ENCODE data around the gene CHTF18. TPM values are rescaled to one million over a fixed set of nuclear protein-coding genes. Genes with fewer than 3 reads are reported as not detected.

The CHTF18 gene
- total RNA-seq, 1 donor from 2014 or later = 14.8 TPM

- Histone ChIP-seq H3K9me3 (ENCODE audit: insufficient read depth, low read depth, low read length) (peaks cover 4% of the 10 kb centered on the region), H3K4me2 (ENCODE audit: low read length) (no peak overlapping the region), H3K4me1 (ENCODE audit: insufficient read depth, low read length) (no peaks in the 10 kb centered on the region), H4K20me1 (ENCODE audit: insufficient read depth, low read length) (no peaks in the 10 kb centered on the region), H2AFZ (ENCODE audit: low read depth, low read length) (no peak overlapping the region), H3K27me3 (ENCODE audit: insufficient read depth, low read length) (peaks cover 32% of the 10 kb centered on the region), H3K9ac (ENCODE audit: low read length) (no peak overlapping the region), H3K4me3 (ENCODE audit: insufficient read depth, low read depth, low read length) (no peak overlapping the region), H3K36me3 (ENCODE audit: insufficient read depth, low read length) (no peaks in the 10 kb centered on the region), H3K27ac (ENCODE audit: low read depth, low read length) (no peak overlapping the region), H3K79me2 (ENCODE audit: insufficient read depth, low read length) (no peaks in the 10 kb centered on the region)
- H3K9me3 Mint-ChIP-seq (ENCODE audit: unreplicated experiment) = no peaks in the 10 kb centered on the region
- H3K4me1 Mint-ChIP-seq (ENCODE audit: low read depth, unreplicated experiment) = no peaks in the 10 kb centered on the region
- peaks cover 34% of the 10 kb centered on the region for H3K27me3 Mint-ChIP-seq (ENCODE audit: low read depth, unreplicated experiment)
- no peak overlapping the region for H3K27ac Mint-ChIP-seq (ENCODE audit: unreplicated experiment)
- no peak overlapping the region for H3K4me3 Mint-ChIP-seq (ENCODE audit: unreplicated experiment)
- FAIRE-seq (no peak), DNase-seq (ENCODE audit: low read depth) (no peak)
- peaks cover 3% of the 10 kb centered on the region for H3K36me3 Mint-ChIP-seq (ENCODE audit: low read depth, unreplicated experiment)
- no peak for TF ChIP-seq CTCF (IDR thresholded peaks at IDR 0.05; ENCODE audit: insufficient read depth, low read depth, low read length)
- no peak for TF ChIP-seq EZH2 (IDR thresholded peaks at IDR 0.05; ENCODE audit: insufficient read depth, low read length)
Observed at GRCh38 chr16:822909-823297, 34.5 kb downstream of the CHTF18 start.

GRCh38 chr16:824194-824593 is 35.8 kb downstream of the CHTF18 start:
- Histone ChIP-seq H3K9me3 (ENCODE audit: insufficient read depth, low read depth, low read length) (no peaks in the 10 kb centered on the region), H3K27me3 (ENCODE audit: insufficient read depth, low read length) (peaks cover 25% of the 10 kb centered on the region), H3K79me2 (ENCODE audit: insufficient read depth, low read length) (no peaks in the 10 kb centered on the region), H2AFZ (ENCODE audit: low read depth, low read length) (no peak overlapping the region), H3K9ac (ENCODE audit: low read length) (no peak overlapping the region), H3K4me2 (ENCODE audit: low read length) (no peak overlapping the region), H3K4me1 (ENCODE audit: insufficient read depth, low read length) (no peaks in the 10 kb centered on the region), H3K27ac (ENCODE audit: low read depth, low read length) (no peak overlapping the region), H4K20me1 (ENCODE audit: insufficient read depth, low read length) (no peaks in the 10 kb centered on the region), H3K4me3 (ENCODE audit: insufficient read depth, low read depth, low read length) (no peak overlapping the region), H3K36me3 (ENCODE audit: insufficient read depth, low read length) (no peaks in the 10 kb centered on the region)
- FAIRE-seq = no peak
- Mint-ChIP-seq H3K4me3 (ENCODE audit: unreplicated experiment) (no peak overlapping the region), H3K4me1 (ENCODE audit: low read depth, unreplicated experiment) (no peaks in the 10 kb centered on the region), H3K36me3 (ENCODE audit: low read depth, unreplicated experiment) (peaks cover 3% of the 10 kb centered on the region), H3K27ac (ENCODE audit: unreplicated experiment) (no peak overlapping the region), H3K27me3 (ENCODE audit: low read depth, unreplicated experiment) (peaks cover 33% of the 10 kb centered on the region), H3K9me3 (ENCODE audit: unreplicated experiment) (no peaks in the 10 kb centered on the region)
- TF ChIP-seq EZH2 (IDR thresholded peaks at IDR 0.05; ENCODE audit: insufficient read depth, low read length) (no peak), CTCF (IDR thresholded peaks at IDR 0.05; ENCODE audit: insufficient read depth, low read depth, low read length) (no peak)
- no peak for DNase-seq (ENCODE audit: low read depth)

GRCh38 chr16:824601-825000 is 36.2 kb downstream of the CHTF18 start:
- H3K27ac ChIP-seq (ENCODE audit: low read depth, low read length) = no peak overlapping the region
- H2AFZ ChIP-seq (ENCODE audit: low read depth, low read length) = no peak overlapping the region
- DNase-seq (ENCODE audit: low read depth) = no peak
- Mint-ChIP-seq H3K27me3 (ENCODE audit: low read depth, unreplicated experiment) (peaks cover 32% of the 10 kb centered on the region), H3K4me3 (ENCODE audit: unreplicated experiment) (no peak overlapping the region), H3K36me3 (ENCODE audit: low read depth, unreplicated experiment) (peaks cover 3% of the 10 kb centered on the region), H3K4me1 (ENCODE audit: low read depth, unreplicated experiment) (no peaks in the 10 kb centered on the region), H3K9me3 (ENCODE audit: unreplicated experiment) (no peaks in the 10 kb centered on the region), H3K27ac (ENCODE audit: unreplicated experiment) (no peak overlapping the region)
- H4K20me1 ChIP-seq (ENCODE audit: insufficient read depth, low read length) = no peaks in the 10 kb centered on the region
- H3K4me2 ChIP-seq (ENCODE audit: low read length) = no peak overlapping the region
- no peak overlapping the region for H3K9ac ChIP-seq (ENCODE audit: low read length)
- FAIRE-seq = no peak
- no peaks in the 10 kb centered on the region for H3K9me3 ChIP-seq (ENCODE audit: insufficient read depth, low read depth, low read length)
- no peaks in the 10 kb centered on the region for H3K36me3 ChIP-seq (ENCODE audit: insufficient read depth, low read length)
- H3K4me3 ChIP-seq (ENCODE audit: insufficient read depth, low read depth, low read length) = no peak overlapping the region
- no peaks in the 10 kb centered on the region for H3K4me1 ChIP-seq (ENCODE audit: insufficient read depth, low read length)
- peaks cover 22% of the 10 kb centered on the region for H3K27me3 ChIP-seq (ENCODE audit: insufficient read depth, low read length)
- TF ChIP-seq CTCF (IDR thresholded peaks at IDR 0.05; ENCODE audit: insufficient read depth, low read depth, low read length) (no peak), EZH2 (IDR thresholded peaks at IDR 0.05; ENCODE audit: insufficient read depth, low read length) (no peak)
- H3K79me2 ChIP-seq (ENCODE audit: insufficient read depth, low read length) = no peaks in the 10 kb centered on the region
